Measurements from ENCODE around the gene GADL1. TPM values are rescaled to one million over a fixed set of nuclear protein-coding genes. Genes with fewer than 3 reads are reported as not detected.

The GADL1 gene
- total RNA-seq, 2 experiments from 2014 or later: not detected

DNA sequence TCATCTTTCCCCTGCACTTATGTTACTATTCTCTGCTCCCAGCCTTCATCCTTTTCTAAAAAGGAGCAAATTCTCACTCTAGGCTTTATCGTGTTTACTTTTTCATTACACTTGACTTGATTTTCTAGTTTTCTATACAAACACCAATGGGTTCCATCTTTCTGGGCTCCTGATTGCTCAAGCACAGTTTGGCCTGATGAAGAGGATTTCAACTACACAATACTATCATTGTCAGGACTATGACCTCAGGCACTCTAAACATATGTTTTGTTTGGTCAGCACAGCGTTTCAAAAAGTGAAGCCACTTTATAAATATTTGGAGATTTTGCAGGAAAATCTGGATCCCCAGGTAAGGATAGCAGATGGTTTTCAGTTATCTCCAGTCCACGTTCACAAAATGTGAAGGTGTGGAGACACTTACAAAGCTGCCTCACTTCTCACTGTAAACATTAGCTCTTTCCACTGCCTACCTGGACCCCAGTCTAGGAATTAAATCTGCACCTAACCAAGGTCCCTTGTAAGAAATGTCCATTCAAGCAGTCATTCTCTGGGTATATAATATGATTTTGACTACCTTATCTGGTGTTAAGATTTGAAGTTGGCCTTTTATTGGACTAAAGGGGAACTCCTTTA is 201.8 kb downstream of the GADL1 start:
- POLR2A ChIA-PET: interaction anchor here (1.0 to 1.6 kb wide), 8 partner anchors 14 to 215 kb away, joined by 3 to 7 read pairs (median 4); partner anchors contain the start of gene TGFBR2
- intact Hi-C loops (cut with micrococcal nuclease): loop anchor here (2.0 to 5.0 kb wide), 2 partner anchors 35 to 580 kb away; no protein-coding TSS in a partner anchor
- H3K4me1 Mint-ChIP-seq (ENCODE audit: low read depth): peaks cover 82% of the 10 kb centered on the region

DNA sequence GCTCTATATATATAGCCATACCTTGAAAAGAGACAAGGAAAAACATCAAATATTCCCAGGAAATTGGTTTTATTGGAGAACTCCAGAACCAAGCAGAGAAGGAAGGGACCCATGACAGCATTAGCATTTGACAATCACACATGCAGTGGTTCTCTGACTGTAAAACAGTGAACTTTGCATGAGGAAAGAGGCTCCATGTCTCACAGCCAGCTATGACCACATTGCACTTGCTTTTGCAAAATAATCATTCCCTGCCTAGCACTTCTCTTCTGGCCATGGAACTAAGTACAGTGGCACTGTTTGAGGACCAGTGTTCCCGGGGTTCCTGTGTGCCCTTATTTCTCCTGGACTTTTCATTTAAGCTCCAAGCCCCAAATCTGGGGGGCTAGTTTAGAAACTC is 202.5 kb downstream of the GADL1 start:
- DNase-seq (no peak), ATAC-seq (no peak)
- H3K4me1 Mint-ChIP-seq (ENCODE audit: low read depth): peaks cover 82% of the 10 kb centered on the region
- H3K36me3 Mint-ChIP-seq (ENCODE audit: low read depth): peaks cover 85% of the 10 kb centered on the region
- no peaks in the 10 kb centered on the region for H3K27me3 Mint-ChIP-seq
- intact Hi-C loops (cut with micrococcal nuclease): loop anchor here (2.0 to 5.0 kb wide), 2 partner anchors 35 to 579 kb away; no protein-coding TSS in a partner anchor
- ChIA-PET CTCF (interaction anchor here (0.6 to 4.9 kb wide), 14 partner anchors 12 to 493 kb away, joined by 3 to 30 read pairs (median 8); no protein-coding TSS in a partner anchor), POLR2A (interaction anchor here (1.2 to 1.6 kb wide), 5 partner anchors 25 to 214 kb away, joined by 3 to 7 read pairs (median 5); no protein-coding TSS in a partner anchor)
- no peaks in the 10 kb centered on the region for H3K9me3 Mint-ChIP-seq
- no peak for TF ChIP-seq CTCF (IDR thresholded peaks at IDR 0.05)
- peak overlapping the region; percentile 82 for H3K27ac Mint-ChIP-seq
- H3K4me3 Mint-ChIP-seq: no peak overlapping the region

More for the DNA sequence above, 201.8 kb downstream of the GADL1 start:
- CTCF ChIA-PET: interaction anchor here (0.7 to 5.8 kb wide), 47 partner anchors 9 to 652 kb away, joined by 3 to 40 read pairs (median 5); no protein-coding TSS in a partner anchor
- no peaks in the 10 kb centered on the region for H3K9me3 Mint-ChIP-seq
- H3K4me3 Mint-ChIP-seq: no peak overlapping the region
- DNase-seq (no peak), ATAC-seq (no peak)
- H3K36me3 Mint-ChIP-seq (ENCODE audit: low read depth): peaks cover 84% of the 10 kb centered on the region
- H3K27me3 Mint-ChIP-seq: no peaks in the 10 kb centered on the region
- peak overlapping the region; percentile 82 for H3K27ac Mint-ChIP-seq
- TF ChIP-seq CTCF (IDR thresholded peaks at IDR 0.05): no peak

DNA sequence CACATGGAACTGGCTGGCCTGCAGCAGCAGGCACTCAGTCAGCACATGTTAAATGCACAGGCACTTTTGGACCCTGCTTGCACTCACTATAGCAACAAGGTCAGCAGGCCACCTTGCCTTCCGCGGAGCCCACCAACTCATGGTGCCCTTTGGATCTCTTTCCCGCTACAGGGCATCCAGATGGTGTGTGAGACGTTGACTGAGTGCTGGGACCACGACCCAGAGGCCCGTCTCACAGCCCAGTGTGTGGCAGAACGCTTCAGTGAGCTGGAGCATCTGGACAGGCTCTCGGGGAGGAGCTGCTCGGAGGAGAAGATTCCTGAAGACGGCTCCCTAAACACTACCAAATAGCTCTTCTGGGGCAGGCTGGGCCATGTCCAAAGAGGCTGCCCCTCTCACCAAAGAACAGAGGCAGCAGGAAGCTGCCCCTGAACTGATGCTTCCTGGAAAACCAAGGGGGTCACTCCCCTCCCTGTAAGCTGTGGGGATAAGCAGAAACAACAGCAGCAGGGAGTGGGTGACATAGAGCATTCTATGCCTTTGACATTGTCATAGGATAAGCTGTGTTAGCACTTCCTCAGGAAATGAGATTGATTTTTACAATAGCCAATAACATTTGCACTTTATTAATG is 203.1 kb downstream of the GADL1 start:
- Mint-ChIP-seq H3K4me1 (ENCODE audit: low read depth) (peaks cover 84% of the 10 kb centered on the region), H3K9me3 (no peaks in the 10 kb centered on the region), H3K27ac (peak overlapping the region; percentile 85), H3K4me3 (no peak overlapping the region), H3K36me3 (ENCODE audit: low read depth) (peaks cover 86% of the 10 kb centered on the region), H3K27me3 (no peaks in the 10 kb centered on the region)
- DNase-seq (no peak), ATAC-seq (no peak)
- TF ChIP-seq CTCF (IDR thresholded peaks at IDR 0.05): no peak
- CTCF ChIA-PET: interaction anchor here (0.6 to 4.9 kb wide), 13 partner anchors 25 to 492 kb away, joined by 3 to 30 read pairs (median 7); no protein-coding TSS in a partner anchor
- intact Hi-C loops (cut with micrococcal nuclease): loop anchor here (5.0 kb wide), 1 partner anchor 34 kb away; no protein-coding TSS in a partner anchor
- POLR2A ChIA-PET: interaction anchor here (1.2 to 1.6 kb wide), 4 partner anchors 24 to 214 kb away, joined by 3 to 5 read pairs (median 4); no protein-coding TSS in a partner anchor

DNA sequence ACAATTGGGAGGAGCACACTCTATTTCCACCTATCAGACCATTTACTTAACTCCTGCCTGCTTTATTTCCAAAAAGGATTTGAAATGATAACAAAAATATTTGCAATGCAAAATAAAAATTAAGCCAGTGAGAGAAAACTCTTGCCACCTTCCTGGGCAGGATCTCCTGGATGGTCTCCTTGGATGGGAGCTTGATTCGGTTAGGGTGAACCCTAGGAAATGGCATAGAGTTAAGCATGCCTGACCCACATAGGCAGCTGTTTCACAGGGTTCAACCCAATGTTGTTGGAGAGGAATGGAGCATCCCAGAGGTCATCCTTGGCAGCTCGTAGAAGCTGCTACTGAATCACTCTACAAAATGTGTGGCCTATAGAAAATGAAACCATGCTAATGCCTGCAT is 204.3 kb downstream of the GADL1 start:
- POLR2A ChIA-PET: no interaction called here
- no peak for TF ChIP-seq CTCF (IDR thresholded peaks at IDR 0.05)
- CTCF ChIA-PET: interaction anchor here (1.3 to 1.4 kb wide), 2 partner anchors 61 to 84 kb away, joined by 3 to 4 read pairs; partner anchors contain the start of gene TGFBR2

More for the DNA sequence above, 204.3 kb downstream of the GADL1 start:
- Mint-ChIP-seq H3K27me3 (no peaks in the 10 kb centered on the region), H3K36me3 (ENCODE audit: low read depth) (peaks cover 87% of the 10 kb centered on the region), H3K9me3 (no peaks in the 10 kb centered on the region), H3K27ac (peak overlapping the region; percentile 85), H3K4me1 (ENCODE audit: low read depth) (peaks cover 83% of the 10 kb centered on the region), H3K4me3 (no peak overlapping the region)
- intact Hi-C loops (cut with micrococcal nuclease): loop anchor here (5.0 kb wide), 1 partner anchor 33 kb away; no protein-coding TSS in a partner anchor
- DNase-seq (no peak), ATAC-seq (no peak)
